MG63 (cell line): ENCODE data around the gene SPECC1. TPM values are rescaled to one million over a fixed set of nuclear protein-coding genes. Genes with fewer than 3 reads are reported as not detected.
A peak's percentile ranks its signal among the peaks of the same experiment; 100 is the strongest.
"Not testable (repeated sequence)": the region's sequence is repeated elsewhere in the genome, so short reads cannot be mapped to it uniquely, and the experiment has no call there.

Experiments
- DNase-seq: peaks from one replicate; pipeline ENCODE4 v3.0.0-alpha.2; 2020
- H3K27me3 ChIP-seq: fragments of 250-450 bp; sonication (Bioruptor Pico); 2 replicates; pipeline ENCODE4 v1.5.1; 2020; ENCODE audit warnings: mild to moderate bottlenecking, moderate library complexity
- H3K36me3 ChIP-seq: fragments of 250-450 bp; sonication (Bioruptor Pico); 2 replicates; pipeline ENCODE4 v1.5.1; 2020; ENCODE audit warnings: mild to moderate bottlenecking, moderate library complexity
- H3K4me3 ChIP-seq: fragments of 250-450 bp; sonication (Bioruptor Pico); 2 replicates; pipeline ENCODE4 v1.5.1; 2020; ENCODE audit warnings: mild to moderate bottlenecking, moderate library complexity
- H3K9me3 ChIP-seq: fragments of 250-450 bp; sonication (Bioruptor Pico); 2 replicates; pipeline ENCODE4 v1.5.1; 2020; ENCODE audit warnings: mild to moderate bottlenecking, moderate library complexity
- total RNA-seq: library from RNA; depleted of rRNA; stranded (reverse); fragments of >200 nt; shearing (Covaris generic); gene quantifications from 2 replicates; pipeline ENCODE4 v1.2.3, GENCODE V29; 2014; ENCODE audit warnings: low replicate concordance

The SPECC1 gene
- total RNA-seq, 1 experiment from 2014 or later: 13.7 TPM

GRCh38 chr17:20243524-20243923 lies 234.4 kb downstream of the SPECC1 start:
- Histone ChIP-seq H3K27me3 (no peaks in the 10 kb centered on the region), H3K9me3 (no peaks in the 10 kb centered on the region), H3K4me3 (no peak overlapping the region), H3K36me3 (no peaks in the 10 kb centered on the region)
- DNase-seq: no peak

- Histone ChIP-seq H3K36me3 (no peaks in the 10 kb centered on the region), H3K9me3 (no peaks in the 10 kb centered on the region), H3K27me3 (no peaks in the 10 kb centered on the region), H3K4me3 (no peak overlapping the region)
- DNase-seq: no peak
Measured at GRCh38 chr17:20244671-20245070, 235.5 kb downstream of the SPECC1 start.

GRCh38 chr17:20246692-20247091 lies 237.5 kb downstream of the SPECC1 start:
- no peaks in the 10 kb centered on the region for H3K27me3 ChIP-seq
- H3K4me3 ChIP-seq: no peak overlapping the region
- H3K9me3 ChIP-seq: no peaks in the 10 kb centered on the region
- no peaks in the 10 kb centered on the region for H3K36me3 ChIP-seq
- no peak for DNase-seq

- Histone ChIP-seq H3K4me3 (no peak overlapping the region), H3K36me3 (no peaks in the 10 kb centered on the region), H3K9me3 (no peaks in the 10 kb centered on the region), H3K27me3 (no peaks in the 10 kb centered on the region)
- no peak for DNase-seq
Measured at GRCh38 chr17:20253323-20253722, 244.2 kb downstream of the SPECC1 start.

GRCh38 chr17:20254541-20254940 lies 245.4 kb downstream of the SPECC1 start:
- H3K36me3 ChIP-seq: no peaks in the 10 kb centered on the region
- no peaks in the 10 kb centered on the region for H3K9me3 ChIP-seq
- H3K27me3 ChIP-seq: no peaks in the 10 kb centered on the region
- DNase-seq: no peak
- no peak overlapping the region for H3K4me3 ChIP-seq

GRCh38 chr17:20256144-20256543 lies 247.0 kb downstream of the SPECC1 start:
- no peaks in the 10 kb centered on the region for H3K27me3 ChIP-seq
- H3K4me3 ChIP-seq: no peak overlapping the region
- no peaks in the 10 kb centered on the region for H3K9me3 ChIP-seq
- no peaks in the 10 kb centered on the region for H3K36me3 ChIP-seq
- DNase-seq: no peak

GRCh38 chr17:20257008-20257407 lies 247.8 kb downstream of the SPECC1 start:
- H3K9me3 ChIP-seq: no peaks in the 10 kb centered on the region
- H3K27me3 ChIP-seq: no peaks in the 10 kb centered on the region
- H3K36me3 ChIP-seq: no peaks in the 10 kb centered on the region
- no peak for DNase-seq
- no peak overlapping the region for H3K4me3 ChIP-seq

DNA sequence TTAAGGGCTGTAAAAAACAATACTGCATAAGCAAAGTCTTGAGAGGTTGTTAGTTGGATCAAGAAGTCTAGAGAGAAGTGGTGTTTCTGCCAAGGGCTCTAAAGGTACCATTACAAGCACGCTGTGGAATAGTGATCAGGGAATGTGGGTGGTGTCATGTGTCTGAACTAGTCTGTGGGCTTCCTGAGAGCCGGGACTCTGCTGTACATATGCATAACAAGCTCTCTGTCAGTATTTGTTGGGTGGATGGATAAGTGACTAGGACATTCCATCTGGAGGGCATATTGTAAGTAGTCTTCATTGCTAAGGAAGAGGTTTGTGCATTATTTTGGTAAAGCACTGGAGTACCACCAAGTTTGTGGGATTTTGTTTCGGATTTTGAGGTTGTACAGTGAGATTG lies 248.6 kb downstream of the SPECC1 start:
- Histone ChIP-seq H3K9me3 (no peaks in the 10 kb centered on the region), H3K27me3 (no peaks in the 10 kb centered on the region), H3K4me3 (no peak overlapping the region), H3K36me3 (no peaks in the 10 kb centered on the region)
- DNase-seq: no peak

DNA sequence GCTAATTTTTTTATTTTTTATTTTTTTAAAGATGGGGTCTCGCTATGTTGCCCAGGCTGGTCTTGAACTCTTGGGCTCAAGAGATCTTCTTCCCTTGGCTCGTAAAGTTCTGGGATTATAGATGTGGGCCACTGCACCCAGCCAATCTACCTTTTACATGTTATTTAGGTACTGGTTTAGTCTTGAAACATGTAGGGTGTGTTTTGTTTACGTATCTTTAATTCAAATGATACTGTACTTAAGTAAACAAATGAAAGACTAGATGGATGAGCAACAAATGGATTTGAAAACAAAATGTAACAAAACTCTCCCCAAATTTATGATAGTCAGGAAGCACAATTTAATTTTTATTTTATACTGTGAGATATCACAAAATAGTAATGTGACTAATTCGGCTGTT lies 250.5 kb downstream of the SPECC1 start:
- H3K9me3 ChIP-seq: no peaks in the 10 kb centered on the region
- DNase-seq: no peak
- H3K36me3 ChIP-seq: no peaks in the 10 kb centered on the region
- no peak overlapping the region for H3K4me3 ChIP-seq
- H3K27me3 ChIP-seq: no peaks in the 10 kb centered on the region

- Histone ChIP-seq H3K27me3 (no peaks in the 10 kb centered on the region), H3K9me3 (no peaks in the 10 kb centered on the region), H3K4me3 (no peak overlapping the region), H3K36me3 (no peaks in the 10 kb centered on the region)
- no peak for DNase-seq
Measured at GRCh38 chr17:20260268-20260667, 251.1 kb downstream of the SPECC1 start.

DNA sequence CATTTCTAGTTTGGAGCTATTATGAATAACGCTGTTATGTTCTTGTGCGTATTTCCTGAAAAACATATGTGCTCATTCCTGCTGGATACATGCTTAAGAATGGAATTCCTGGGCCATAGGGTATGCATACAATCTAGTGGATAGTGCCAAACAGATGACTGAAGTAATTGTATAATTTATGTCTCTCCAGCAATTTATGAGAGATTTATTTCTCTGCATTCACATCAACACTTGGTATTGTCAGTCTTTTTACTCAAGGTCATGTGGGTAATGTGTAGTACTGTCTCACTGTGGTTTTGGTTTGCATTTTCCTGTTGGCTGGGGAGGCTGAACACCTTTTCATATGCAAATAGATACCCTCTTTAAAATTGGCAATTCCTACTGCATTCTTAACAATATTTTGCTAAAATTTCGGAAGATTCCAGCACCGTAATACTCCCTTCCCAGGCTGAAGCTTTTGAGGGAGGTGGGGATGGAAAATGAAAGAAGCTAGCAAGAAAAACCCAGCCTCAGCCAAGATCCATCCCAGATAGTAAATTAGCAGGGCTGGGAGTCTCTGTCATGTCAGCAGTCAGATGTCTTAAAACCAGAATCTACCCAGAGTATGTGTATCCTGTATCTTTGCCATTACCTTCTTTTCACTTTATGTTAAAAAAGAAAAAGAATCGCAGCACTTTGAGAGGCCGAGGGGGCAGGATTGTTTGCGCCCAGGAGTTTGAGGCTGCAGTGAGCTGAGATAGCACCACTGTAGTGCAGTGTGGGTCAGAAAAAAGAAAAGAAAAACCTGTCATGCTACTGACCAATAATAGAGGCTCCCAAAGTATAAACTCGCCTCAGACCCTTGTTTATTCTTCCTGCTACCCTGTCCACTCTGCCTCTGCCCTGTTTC lies 253.3 kb downstream of the SPECC1 start:
- DNase-seq: no peak
- Histone ChIP-seq H3K4me3 (no peak overlapping the region), H3K27me3 (no peaks in the 10 kb centered on the region), H3K9me3 (no peaks in the 10 kb centered on the region), H3K36me3 (no peaks in the 10 kb centered on the region)

GRCh38 chr17:20263115-20263433 lies 253.9 kb downstream of the SPECC1 start:
- not testable (repeated sequence) for H3K4me3 ChIP-seq, H3K27me3 ChIP-seq, H3K9me3 ChIP-seq

GRCh38 chr17:20263595-20263994 lies 254.4 kb downstream of the SPECC1 start:
- no peak for DNase-seq

More at GRCh38 chr17:20263115-20263433, 253.9 kb downstream of the SPECC1 start:
- DNase-seq, H3K36me3 ChIP-seq: not testable (repeated sequence)

GRCh38 chr17:20264996-20265395 lies 255.8 kb downstream of the SPECC1 start:
- Histone ChIP-seq H3K36me3 (no peaks in the 10 kb centered on the region), H3K4me3 (no peak overlapping the region), H3K9me3 (no peaks in the 10 kb centered on the region), H3K27me3 (no peaks in the 10 kb centered on the region)
- DNase-seq: no peak

More at GRCh38 chr17:20263595-20263994, 254.4 kb downstream of the SPECC1 start:
- no peaks in the 10 kb centered on the region for H3K9me3 ChIP-seq
- no peak overlapping the region for H3K4me3 ChIP-seq
- H3K36me3 ChIP-seq: no peaks in the 10 kb centered on the region
- H3K27me3 ChIP-seq: no peaks in the 10 kb centered on the region

DNA sequence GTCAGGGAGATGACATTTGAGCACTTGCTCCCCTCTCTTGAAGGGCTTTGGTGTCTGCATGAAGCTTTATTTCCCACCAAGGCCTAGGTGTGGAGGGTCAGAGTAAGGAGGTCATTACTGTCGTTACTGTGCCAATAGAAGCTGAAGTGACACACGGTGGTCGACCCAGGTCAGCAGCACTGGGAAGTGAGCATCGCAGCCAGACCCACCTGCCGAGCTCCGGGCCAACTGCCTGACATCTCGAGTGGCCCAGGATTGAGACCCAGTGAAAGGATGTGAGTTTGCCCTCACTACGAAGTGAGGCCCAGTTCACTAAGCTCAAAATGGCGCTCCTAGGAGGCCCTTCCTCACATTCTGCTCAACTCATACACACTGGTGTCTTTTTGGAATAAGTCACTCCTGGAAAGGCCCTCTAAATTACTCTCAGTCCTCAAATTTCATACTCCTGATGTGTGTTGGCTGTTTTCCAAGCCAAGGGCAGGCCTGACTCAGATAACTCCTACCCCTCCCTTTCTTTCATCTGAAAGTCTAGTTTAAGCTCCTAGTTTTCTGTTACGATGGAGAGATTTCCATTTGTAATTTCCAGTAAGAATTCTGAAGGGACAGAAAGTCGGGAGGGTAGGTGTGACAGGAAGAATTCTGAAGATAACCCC lies 257.8 kb downstream of the SPECC1 start:
- peak; percentile 47 for DNase-seq
- H3K9me3 ChIP-seq: no peaks in the 10 kb centered on the region
- no peaks in the 10 kb centered on the region for H3K36me3 ChIP-seq
- H3K4me3 ChIP-seq: no peak overlapping the region
- H3K27me3 ChIP-seq: no peaks in the 10 kb centered on the region

- DNase-seq: no peak
- Histone ChIP-seq H3K9me3 (no peaks in the 10 kb centered on the region), H3K4me3 (no peak overlapping the region), H3K36me3 (no peaks in the 10 kb centered on the region), H3K27me3 (no peaks in the 10 kb centered on the region)
Measured at GRCh38 chr17:20267459-20267842, 258.3 kb downstream of the SPECC1 start.

DNA sequence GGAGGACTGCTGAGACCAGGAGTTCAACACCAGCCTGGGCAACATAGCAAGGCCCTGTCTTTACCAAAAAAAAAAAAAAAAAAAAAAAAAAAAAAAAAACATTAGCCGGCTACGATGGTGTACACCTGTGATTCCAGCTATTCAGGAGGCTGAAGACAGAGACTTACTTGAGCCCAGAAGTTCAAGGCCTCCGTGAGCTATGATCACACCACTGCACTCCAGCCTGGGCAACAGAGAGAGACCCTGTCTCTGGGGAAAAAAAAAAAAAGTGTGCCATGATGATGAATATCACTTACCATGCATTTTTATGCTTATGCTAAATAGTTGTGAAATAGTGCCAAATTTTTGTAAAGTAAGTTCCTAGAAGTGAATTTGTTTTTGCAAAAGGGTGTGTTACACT lies 261.2 kb downstream of the SPECC1 start:
- Histone ChIP-seq H3K27me3 (no peaks in the 10 kb centered on the region), H3K36me3 (no peaks in the 10 kb centered on the region), H3K4me3 (no peak overlapping the region), H3K9me3 (no peaks in the 10 kb centered on the region)
- DNase-seq: no peak

DNA sequence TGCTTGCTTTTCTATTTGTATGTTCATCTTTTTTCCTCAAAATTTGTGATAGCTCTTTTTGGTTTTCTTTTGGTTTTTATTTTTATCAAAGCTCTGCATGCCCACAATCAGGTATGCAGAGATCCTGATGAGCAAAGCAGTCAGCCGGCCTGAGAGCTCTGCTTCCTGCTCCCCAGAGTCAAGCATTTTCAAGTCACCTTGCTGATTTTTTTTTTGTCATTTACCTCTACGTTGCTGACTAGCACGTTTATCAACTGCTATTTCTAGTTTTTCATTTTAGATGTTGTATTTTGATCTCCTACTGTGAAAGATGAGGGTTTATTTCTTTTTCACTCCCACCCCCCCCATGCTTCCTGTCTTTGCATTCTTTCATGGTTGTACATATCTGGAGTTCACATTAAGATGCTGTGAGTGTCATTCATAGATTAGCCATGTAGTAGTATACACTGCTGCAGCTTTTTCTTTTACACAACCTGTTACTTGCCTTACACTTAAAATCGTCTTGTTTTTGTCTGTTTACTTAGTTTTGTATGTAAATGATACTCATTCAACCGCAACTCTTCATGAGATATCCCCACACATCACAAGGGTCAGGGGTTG lies 262.0 kb downstream of the SPECC1 start:
- Histone ChIP-seq H3K9me3 (no peaks in the 10 kb centered on the region), H3K36me3 (no peaks in the 10 kb centered on the region), H3K27me3 (no peaks in the 10 kb centered on the region), H3K4me3 (no peak overlapping the region)
- DNase-seq: no peak
